ENCODE measurements around the gene CCDC172.

CCDC172 gene

GRCh38 chr10:116324951-116325635, 845 bp downstream of the CCDC172 start:
- H3K79me2 ChIP-seq (ENCODE audit: control insufficient read depth, low read length): no peaks in the 10 kb centered on the region
- H3K4me2 ChIP-seq (ENCODE audit: low read length): no peak overlapping the region

GRCh38 chr10:116325987-116326386, 1.7 kb downstream of the CCDC172 start:
- Histone ChIP-seq H3K4me3 (ENCODE audit: low read length) (no peak overlapping the region), H4K20me1 (ENCODE audit: control insufficient read depth, insufficient read depth, low read depth, low read length) (no peaks in the 10 kb centered on the region), H3K4me1 (ENCODE audit: control insufficient read depth, low read length) (no peaks in the 10 kb centered on the region), H3K9me2 (replicated peaks; ENCODE audit: control insufficient read depth, low read length) (no peaks in the 10 kb centered on the region), H3K36me3 (ENCODE audit: control insufficient read depth, low read length) (no peaks in the 10 kb centered on the region), H3K79me2 (ENCODE audit: control insufficient read depth, low read length) (no peaks in the 10 kb centered on the region), H3F3A (ENCODE audit: control insufficient read depth, insufficient read depth) (no peaks in the 10 kb centered on the region), H3K27ac (ENCODE audit: low read depth, low read length) (no peak overlapping the region), H3K4me2 (ENCODE audit: low read length) (no peak overlapping the region), H3K9me3 (ENCODE audit: control insufficient read depth, insufficient read depth, low read length) (no peaks in the 10 kb centered on the region), H3K27me3 (ENCODE audit: control insufficient read depth, low read length) (no peaks in the 10 kb centered on the region)
- no peak for TF ChIP-seq CTCF (IDR thresholded peaks at IDR 0.05; ENCODE audit: low read depth, low read length, poor library complexity, severe bottlenecking)
- no peak for TF ChIP-seq EZH2phosphoT487 (IDR thresholded peaks at IDR 0.05; ENCODE audit: borderline replicate concordance, low read length)

More at GRCh38 chr10:116324951-116325635, 845 bp downstream of the CCDC172 start:
- H3K4me3 ChIP-seq (ENCODE audit: low read length): no peak overlapping the region
- no peaks in the 10 kb centered on the region for H3K36me3 ChIP-seq (ENCODE audit: control insufficient read depth, low read length)
- H3K9me2 ChIP-seq (replicated peaks; ENCODE audit: control insufficient read depth, low read length): no peaks in the 10 kb centered on the region
- H4K20me1 ChIP-seq (ENCODE audit: control insufficient read depth, insufficient read depth, low read depth, low read length): no peaks in the 10 kb centered on the region
- TF ChIP-seq EZH2phosphoT487 (IDR thresholded peaks at IDR 0.05; ENCODE audit: borderline replicate concordance, low read length) (no peak), CTCF (IDR thresholded peaks at IDR 0.05; ENCODE audit: low read depth, low read length, poor library complexity, severe bottlenecking) (no peak)
- no peak overlapping the region for H3K27ac ChIP-seq (ENCODE audit: low read depth, low read length)
- H3K4me1 ChIP-seq (ENCODE audit: control insufficient read depth, low read length): no peaks in the 10 kb centered on the region
- no peaks in the 10 kb centered on the region for H3K9me3 ChIP-seq (ENCODE audit: control insufficient read depth, insufficient read depth, low read length)
- H3K27me3 ChIP-seq (ENCODE audit: control insufficient read depth, low read length): no peaks in the 10 kb centered on the region
- no peaks in the 10 kb centered on the region for H3F3A ChIP-seq (ENCODE audit: control insufficient read depth, insufficient read depth)

- Histone ChIP-seq H3K36me3 (ENCODE audit: control insufficient read depth, low read length) (no peaks in the 10 kb centered on the region), H3K79me2 (ENCODE audit: control insufficient read depth, low read length) (no peaks in the 10 kb centered on the region), H3K4me3 (ENCODE audit: low read length) (no peak overlapping the region), H3K4me2 (ENCODE audit: low read length) (no peak overlapping the region), H3F3A (ENCODE audit: control insufficient read depth, insufficient read depth) (no peaks in the 10 kb centered on the region), H4K20me1 (ENCODE audit: control insufficient read depth, insufficient read depth, low read depth, low read length) (no peaks in the 10 kb centered on the region), H3K9me2 (replicated peaks; ENCODE audit: control insufficient read depth, low read length) (no peaks in the 10 kb centered on the region), H3K4me1 (ENCODE audit: control insufficient read depth, low read length) (no peaks in the 10 kb centered on the region), H3K27ac (ENCODE audit: low read depth, low read length) (no peak overlapping the region), H3K27me3 (ENCODE audit: control insufficient read depth, low read length) (no peaks in the 10 kb centered on the region), H3K9me3 (ENCODE audit: control insufficient read depth, insufficient read depth, low read length) (no peaks in the 10 kb centered on the region)
- TF ChIP-seq EZH2phosphoT487 (IDR thresholded peaks at IDR 0.05; ENCODE audit: borderline replicate concordance, low read length): no peak
- TF ChIP-seq CTCF (IDR thresholded peaks at IDR 0.05; ENCODE audit: low read depth, low read length, poor library complexity, severe bottlenecking): no peak
Measured at GRCh38 chr10:116329153-116329552, 4.9 kb downstream of the CCDC172 start.

All from DOHH2 (cell line).